Mesenchymal stem cell (in vitro differentiated cells and primary cell): ENCODE results near the gene HOXC5.
A peak's percentile ranks its signal among the peaks of the same experiment; 100 is the strongest.

Source experiments
- DNase-seq: peaks from one replicate; pipeline ENCODE4 v3.0.0-alpha.2; 2013
- H2AFZ ChIP-seq: one replicate; pipeline ENCODE4 v1.6.1; 2013; ENCODE audit warnings: low read depth, mild to moderate bottlenecking, control low read depth, inconsistent platforms, low read length, moderate library complexity
- H2AK5ac ChIP-seq: 2 replicates; pipeline ENCODE4 v1.6.1; 2013; ENCODE audit warnings: low read length, moderate library complexity, mild to moderate bottlenecking, inconsistent platforms; ENCODE audit not compliant: severe bottlenecking
- H2BK120ac ChIP-seq: one replicate; pipeline ENCODE4 v1.6.1; 2013; ENCODE audit warnings: low read depth, mild to moderate bottlenecking, inconsistent platforms, low read length, moderate library complexity
- H2BK12ac ChIP-seq, 2 experiments: one replicate each; pipeline ENCODE4 v1.6.1; 2013; ENCODE audit warnings: inconsistent platforms in 2 of 2, low read length in 2 of 2, mild to moderate bottlenecking in 2 of 2, moderate library complexity in 2 of 2, control low read depth in 1 of 2
- H2BK15ac ChIP-seq: one replicate; pipeline ENCODE4 v1.6.1; 2013; ENCODE audit warnings: mild to moderate bottlenecking, low read depth, inconsistent platforms; ENCODE audit not compliant: poor library complexity, severe bottlenecking
- H2BK5ac ChIP-seq: 2 replicates; pipeline ENCODE4 v1.6.1; 2013; ENCODE audit warnings: low read depth, mild to moderate bottlenecking, low read length, control low read depth, inconsistent platforms; ENCODE audit not compliant: poor library complexity, severe bottlenecking
- H3K14ac ChIP-seq, 2 experiments: one replicate each; pipeline ENCODE4 v1.6.1; 2013; ENCODE audit warnings: inconsistent platforms in 2 of 2, low read length in 2 of 2, control low read depth in 1 of 2, mild to moderate bottlenecking in 1 of 2, moderate library complexity in 1 of 2
- H3K18ac ChIP-seq, 2 experiments: one replicate each; pipeline ENCODE4 v1.6.1; 2013; ENCODE audit warnings: inconsistent platforms in 2 of 2, low read length in 2 of 2, control low read depth in 1 of 2, low read depth in 1 of 2, mild to moderate bottlenecking in 1 of 2
- H3K23ac ChIP-seq, 2 experiments: one replicate each; pipeline ENCODE4 v1.6.1; 2013; ENCODE audit warnings: inconsistent platforms in 2 of 2, low read length in 2 of 2, mild to moderate bottlenecking in 2 of 2, moderate library complexity in 2 of 2, control low read depth in 1 of 2
- H3K27ac ChIP-seq: 2 replicates; pipeline ENCODE4 v1.5.1; 2013; ENCODE audit warnings: mild to moderate bottlenecking, moderate library complexity, low read length, control low read depth, inconsistent platforms; ENCODE audit not compliant: poor library complexity, severe bottlenecking
- H3K27me3 ChIP-seq, 2 experiments: 2 replicates each; pipeline versions ENCODE4 v1.6.1 to v1.7.0; 2013; ENCODE audit warnings: low read length in 2 of 2, mild to moderate bottlenecking in 2 of 2, moderate library complexity in 2 of 2, control low read depth in 1 of 2, inconsistent platforms in 1 of 2; ENCODE audit not compliant: control insufficient read depth in 1 of 2, insufficient read depth in 1 of 2
- H3K36me3 ChIP-seq, 2 experiments: 2 replicates each; pipeline versions ENCODE4 v1.6.1 to v1.7.0; 2013; ENCODE audit warnings: low read length in 2 of 2, control low read depth in 1 of 2, inconsistent platforms in 1 of 2, low read depth in 1 of 2, mild to moderate bottlenecking in 1 of 2; ENCODE audit not compliant: insufficient read depth in 2 of 2, control insufficient read depth in 1 of 2
- H3K4ac ChIP-seq, 2 experiments: one replicate each; pipeline ENCODE4 v1.6.1; 2013; ENCODE audit warnings: inconsistent platforms in 2 of 2, low read length in 2 of 2, mild to moderate bottlenecking in 2 of 2, moderate library complexity in 2 of 2, control low read depth in 1 of 2, low read depth in 1 of 2
- H3K4me1 ChIP-seq: 2 replicates; pipeline ENCODE4 v1.6.1; 2013; ENCODE audit warnings: low read depth, low read length, control low read depth; ENCODE audit not compliant: control insufficient read depth, insufficient read depth
- H3K4me2 ChIP-seq: 2 replicates; pipeline ENCODE4 v1.6.1; 2013; ENCODE audit warnings: low read length, mild to moderate bottlenecking, inconsistent platforms; ENCODE audit not compliant: poor library complexity, severe bottlenecking
- H3K4me3 ChIP-seq, 2 experiments: 2 replicates each; pipeline versions ENCODE4 v1.5.1 to v1.7.0; 2013; ENCODE audit warnings: low read length in 2 of 2, mild to moderate bottlenecking in 2 of 2, control low read depth in 1 of 2, low read depth in 1 of 2; ENCODE audit not compliant: insufficient read depth in 1 of 2
- H3K79me1 ChIP-seq: replicated peaks from 2 replicates; pipeline ENCODE4 v1.6.1; 2013; ENCODE audit warnings: mild to moderate bottlenecking, control low read depth, low read length, inconsistent platforms; ENCODE audit not compliant: poor library complexity, severe bottlenecking
- H3K9ac ChIP-seq: 2 replicates; pipeline ENCODE4 v1.7.0; 2013; ENCODE audit warnings: mild to moderate bottlenecking, low read length, moderate library complexity
- H3K9me3 ChIP-seq: 2 replicates; pipeline ENCODE4 v1.7.0; 2013; ENCODE audit warnings: mild to moderate bottlenecking, low read length; ENCODE audit not compliant: control insufficient read depth
- H4K8ac ChIP-seq: one replicate; pipeline ENCODE4 v1.6.1; 2013; ENCODE audit warnings: inconsistent platforms, mild to moderate bottlenecking, low read length, moderate library complexity
- H4K91ac ChIP-seq: one replicate; pipeline ENCODE4 v1.6.1; 2013; ENCODE audit warnings: mild to moderate bottlenecking, low read length, inconsistent platforms
- WGBS: methylation state at CpG from one replicate; pipeline ENCODE4 v1.1.7; 2013; ENCODE audit warnings: mixed read lengths; 5-methylcytosine and 5-hydroxymethylcytosine counted together

Gene HOXC5

DNA sequence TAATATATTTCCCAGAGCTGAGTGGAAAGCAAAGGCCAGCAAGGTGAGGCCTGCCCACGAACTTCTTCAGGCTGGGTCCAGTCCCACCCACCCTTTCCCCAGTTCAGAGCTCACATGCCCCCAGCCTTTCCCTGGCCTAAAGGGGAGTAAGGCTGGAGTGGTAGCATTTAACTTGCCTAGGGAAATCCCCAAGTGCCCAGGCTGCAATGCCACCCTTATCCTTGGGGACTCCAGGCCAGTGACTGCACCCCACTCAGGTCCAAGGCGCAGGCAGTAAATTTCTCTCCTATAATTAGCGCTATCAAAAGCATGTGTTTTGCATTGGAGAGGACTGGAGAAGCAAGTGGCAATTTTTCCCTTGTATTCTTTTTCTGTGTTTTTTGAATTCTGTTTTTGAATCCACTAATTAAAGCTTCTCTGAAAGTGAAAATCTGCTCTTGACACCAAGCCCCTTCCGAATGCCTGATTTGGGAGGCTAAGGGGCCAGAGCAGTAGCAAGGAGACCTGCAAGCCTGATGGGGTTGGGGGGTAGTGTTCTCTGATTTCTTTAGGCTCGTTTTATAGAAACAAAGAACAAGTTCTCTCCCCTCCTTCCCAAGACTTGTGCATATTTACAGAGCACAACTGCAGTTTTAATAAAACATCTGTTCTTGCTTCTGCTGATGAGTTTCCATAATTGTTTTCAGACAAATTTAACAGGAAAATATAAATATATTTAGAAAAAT, 8.1 kb upstream of the HOXC5 start:
- WGBS = 8% methylated on average over 1 of the region's 5 CpGs
- H3K14ac ChIP-seq = no peak overlapping the region
- peaks cover 36% of the 10 kb centered on the region for H3K4me1 ChIP-seq
- H2AFZ ChIP-seq = no peak overlapping the region
- peak overlapping the region in 1 of 2 experiments; percentile 51 for H2BK12ac ChIP-seq
- peak overlapping the region; percentile 60 for H2BK15ac ChIP-seq
- H2BK5ac ChIP-seq = no peak overlapping the region
- H3K36me3 ChIP-seq = peaks cover 4% of the 10 kb centered on the region in 2 experiments
- H3K9ac ChIP-seq = peak overlapping the region; percentile 96
- peak overlapping the region; percentile 54 to 86 for H3K18ac ChIP-seq
- no peak for DNase-seq
- peaks cover 0 to 3% of the 10 kb centered on the region in 2 experiments for H3K27me3 ChIP-seq
- peak overlapping the region; percentile 79 for H2AK5ac ChIP-seq
- no peaks in the 10 kb centered on the region for H3K79me1 ChIP-seq
- peak overlapping the region; percentile 70 for H4K8ac ChIP-seq
- H3K4me3 ChIP-seq = peak overlapping the region in 1 of 2 experiments; percentile 86
- peak overlapping the region; percentile 40 for H3K4me2 ChIP-seq
- H3K27ac ChIP-seq = peak overlapping the region; percentile 65
- peak overlapping the region; percentile 68 for H4K91ac ChIP-seq
- no peaks in the 10 kb centered on the region for H3K9me3 ChIP-seq
- H2BK120ac ChIP-seq = peak overlapping the region; percentile 42
- H3K4ac ChIP-seq = no peak overlapping the region
- peak overlapping the region in 1 of 2 experiments; percentile 14 for H3K23ac ChIP-seq

DNA sequence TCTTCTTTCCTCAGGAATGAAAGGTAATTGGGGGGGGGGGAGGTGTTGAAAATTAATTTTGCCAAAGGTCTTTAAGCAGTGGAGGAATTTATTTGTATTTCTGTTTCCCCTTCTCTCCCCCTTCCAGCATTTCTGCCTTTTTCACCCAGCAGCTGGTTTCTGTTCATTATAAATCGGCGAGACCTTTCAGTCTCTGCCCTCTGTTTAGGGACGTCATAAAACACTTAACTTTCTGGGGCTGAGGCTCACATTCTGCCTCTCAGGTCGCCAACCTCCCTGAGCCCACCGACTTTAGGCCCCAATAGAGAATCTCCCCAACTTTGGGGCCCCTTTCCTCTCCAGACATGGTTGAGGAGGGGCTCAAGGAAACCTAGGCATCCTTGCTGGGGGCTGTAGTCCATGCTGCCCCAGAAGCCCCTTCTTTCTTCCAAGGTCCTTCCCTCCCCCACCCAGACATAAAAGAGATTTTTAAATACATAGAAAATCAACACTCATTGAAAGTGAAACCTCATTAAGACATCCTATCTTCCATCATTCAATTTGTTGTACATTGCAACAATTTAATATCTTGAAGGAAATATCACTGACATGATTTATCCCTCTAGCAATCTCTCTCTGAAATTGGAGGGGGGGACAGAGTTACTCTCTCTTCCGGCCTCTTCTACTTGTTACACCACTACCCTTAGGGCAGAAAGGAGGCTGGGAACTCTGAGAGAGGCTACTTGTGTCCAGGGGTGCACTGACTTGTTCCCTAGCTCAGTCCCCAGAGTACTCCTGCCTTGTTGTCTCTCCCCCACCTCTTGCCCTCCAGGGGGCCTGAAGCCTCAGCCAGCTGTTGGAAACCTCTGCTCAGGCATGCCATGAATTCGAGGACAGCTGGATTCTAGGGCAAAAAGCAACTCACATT, 7.1 kb upstream of the HOXC5 start:
- H3K27ac ChIP-seq = peak overlapping the region; percentile 90
- H2BK5ac ChIP-seq = peak overlapping the region; percentile 5
- H3K4ac ChIP-seq = peak overlapping the region in 1 of 2 experiments; percentile 87
- H2AFZ ChIP-seq = no peak overlapping the region
- H3K79me1 ChIP-seq = no peaks in the 10 kb centered on the region
- H3K4me3 ChIP-seq = peak overlapping the region in 1 of 2 experiments; percentile 86
- peak overlapping the region in 1 of 2 experiments; percentile 74 for H3K14ac ChIP-seq
- H3K9me3 ChIP-seq = no peaks in the 10 kb centered on the region
- H2BK15ac ChIP-seq = peak overlapping the region; percentile 83
- H3K9ac ChIP-seq = peak overlapping the region; percentile 96
- peak overlapping the region; percentile 41 for H3K4me2 ChIP-seq
- peak overlapping the region; percentile 95 for H4K8ac ChIP-seq
- H3K18ac ChIP-seq = peak overlapping the region; percentile 40 to 92
- peak overlapping the region; percentile 89 for H2BK120ac ChIP-seq
- peak overlapping the region in 1 of 2 experiments; percentile 77 for H2BK12ac ChIP-seq
- peak overlapping the region in 1 of 2 experiments; percentile 99 for H3K23ac ChIP-seq
- DNase-seq = peak; percentile 61
- 14% methylated on average over 7 of the region's 7 CpGs for WGBS
- peak overlapping the region; percentile 68 for H4K91ac ChIP-seq
- peaks cover 0 to 3% of the 10 kb centered on the region in 2 experiments for H3K27me3 ChIP-seq
- peaks cover 7 to 10% of the 10 kb centered on the region in 2 experiments for H3K36me3 ChIP-seq
- peak overlapping the region; percentile 98 for H2AK5ac ChIP-seq
- H3K4me1 ChIP-seq = peaks cover 34% of the 10 kb centered on the region

DNA sequence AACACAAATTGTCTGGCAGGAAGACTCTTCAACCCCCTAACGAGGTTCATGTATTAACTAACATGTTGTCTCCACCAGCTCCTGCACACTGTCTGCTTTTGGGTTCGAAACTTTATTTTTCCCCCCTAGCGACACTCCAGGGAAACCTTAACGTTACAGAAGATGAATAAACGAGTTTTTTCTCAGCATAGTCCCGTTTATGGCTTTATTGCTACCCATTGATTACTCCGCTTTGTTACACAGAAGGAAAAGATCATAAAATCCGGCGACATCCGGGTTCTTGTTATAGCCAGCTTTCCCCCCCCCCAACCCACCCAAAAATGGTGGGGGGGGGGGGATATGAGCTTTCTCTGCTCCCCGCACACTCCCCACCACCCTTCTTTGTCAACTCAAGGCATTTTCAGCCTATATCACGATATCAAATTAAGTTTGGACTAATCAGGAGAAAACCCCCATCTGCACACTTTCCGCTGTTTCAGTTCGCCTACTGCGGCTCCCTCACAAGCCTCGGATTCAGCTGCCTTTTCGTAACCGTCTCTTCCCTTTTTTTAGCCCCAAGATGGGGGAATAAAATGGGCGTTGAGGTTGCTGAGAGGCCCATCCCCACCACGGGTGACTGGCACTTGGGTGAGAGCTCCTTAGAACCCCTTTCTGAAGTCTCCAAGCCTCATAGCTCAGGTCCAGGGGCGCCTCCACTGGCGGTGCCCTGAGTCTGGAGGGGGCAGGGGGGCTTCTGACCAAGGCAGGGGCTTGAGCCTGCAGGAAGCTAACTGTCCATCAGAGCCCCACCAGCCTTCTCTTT, 6.0 kb upstream of the HOXC5 start:
- Histone ChIP-seq H3K14ac (peak overlapping the region in 1 of 2 experiments; percentile 36), H3K23ac (no peak overlapping the region), H4K91ac (peak overlapping the region; percentile 92), H3K36me3 (peaks cover 7 to 18% of the 10 kb centered on the region in 2 experiments), H3K79me1 (no peaks in the 10 kb centered on the region), H3K27me3 (peaks cover 0 to 3% of the 10 kb centered on the region in 2 experiments), H3K18ac (peak overlapping the region; percentile 83 to 96), H2BK5ac (peak overlapping the region; percentile 92), H3K4me2 (peak overlapping the region; percentile 62), H3K4me1 (peaks cover 40% of the 10 kb centered on the region), H3K4ac (peak overlapping the region; percentile 55 to 64), H3K9me3 (no peaks in the 10 kb centered on the region), H2AFZ (no peak overlapping the region), H2BK120ac (peak overlapping the region; percentile 92), H2BK15ac (peak overlapping the region; percentile 97), H3K9ac (peak overlapping the region; percentile 96), H3K4me3 (peak overlapping the region in 1 of 2 experiments; percentile 86), H2AK5ac (peak overlapping the region; percentile 92), H3K27ac (peak overlapping the region; percentile 90), H4K8ac (peak overlapping the region; percentile 90), H2BK12ac (peak overlapping the region; percentile 21 to 54)
- peak; percentile 62 for DNase-seq
- WGBS = 10% methylated on average over 16 of the region's 22 CpGs
